H1 (cell line): ENCODE results near the gene HEATR1. TPM values are rescaled to one million over a fixed set of nuclear protein-coding genes. Genes with fewer than 3 reads are reported as not detected.

ENCODE experiments used
- CTCF ChIA-PET: fragments of 300-600 bp; sonication (Branson Sonifier 250); formaldehyde crosslinking; loops from one replicate; lab custom pipeline; 2021; ENCODE audit not compliant: partially characterized antibody; lab: Charles Lee
- POLR2A ChIA-PET: fragments of 300-600 bp; sonication (Branson Sonifier 250); formaldehyde crosslinking; loops from one replicate; lab custom pipeline; 2021; ENCODE audit warnings: inconsistent platforms; ENCODE audit not compliant: partially characterized antibody; lab: Charles Lee
- DNase-seq, 2 experiments: peaks; one replicate each; pipeline versions ENCODE4 v3.0.0 to v3.0.0-alpha.2; 2010 to 2022; ENCODE audit warnings: low spot score in 2 of 2, low read depth in 1 of 2, mixed read lengths in 1 of 2
- FAIRE-seq: peaks from 2 replicates; lab custom pipeline; 2011; peaks lifted over from hg19 to GRCh38; lab: Jason Lieb, UNC
- H2AFZ ChIP-seq: 2 replicates; pipeline ENCODE4 v1.8.1; 2012; ENCODE audit warnings: low read length, inconsistent platforms
- H2AK5ac ChIP-seq: 2 replicates; pipeline ENCODE4 v1.6.1; 2013; ENCODE audit warnings: low read depth, low read length
- H2BK120ac ChIP-seq: replicated peaks from 2 replicates; pipeline ENCODE3; 2013; ENCODE audit warnings: low read depth, low read length, inconsistent platforms
- H2BK12ac ChIP-seq: 2 replicates; pipeline ENCODE4 v1.6.1; 2013; ENCODE audit warnings: low read depth, low read length
- H2BK15ac ChIP-seq: 2 replicates; pipeline ENCODE4 v1.6.1; 2013; ENCODE audit warnings: low read length
- H2BK20ac ChIP-seq: 2 replicates; pipeline ENCODE4 v1.6.1; 2013; ENCODE audit warnings: low read length
- H2BK5ac ChIP-seq: 2 replicates; pipeline ENCODE4 v1.6.1; 2013; ENCODE audit warnings: low read depth, low read length
- H3K14ac ChIP-seq: 2 replicates; pipeline ENCODE4 v1.6.1; 2013; ENCODE audit warnings: inconsistent platforms; ENCODE audit not compliant: insufficient read length
- H3K18ac ChIP-seq: 2 replicates; pipeline ENCODE4 v1.6.1; 2013; ENCODE audit warnings: low read length; ENCODE audit errors: extremely low read depth
- H3K23ac ChIP-seq: 2 replicates; pipeline ENCODE4 v1.6.1; 2013; ENCODE audit warnings: inconsistent platforms; ENCODE audit not compliant: insufficient read length
- H3K23me2 ChIP-seq: 2 replicates; pipeline ENCODE4 v1.6.1; 2013; ENCODE audit warnings: low read depth, low read length
- H3K27ac ChIP-seq: 2 replicates; pipeline ENCODE4 v1.6.1; 2011; ENCODE audit warnings: low read depth, low read length, inconsistent platforms
- H3K27me3 ChIP-seq, 4 experiments: replicated peaks in 1 of 4; 1 replicate in 1 of 4; 2 replicates in 3 of 4; pipeline versions ENCODE4 v1.6.1 to v1.8.1; 2011 to 2013; ENCODE audit warnings: low read length in 3 of 4, mild to moderate bottlenecking in 3 of 4, inconsistent platforms in 2 of 4, mixed read lengths in 2 of 4, moderate library complexity in 1 of 4; ENCODE audit not compliant: control insufficient read depth in 3 of 4, insufficient read depth in 3 of 4; ENCODE audit errors: extremely low read depth in 1 of 4
- H3K36me3 ChIP-seq, 4 experiments: 2 replicates each; pipeline versions ENCODE4 v1.6.1 to v1.8.1; 2011 to 2013; ENCODE audit warnings: mild to moderate bottlenecking in 4 of 4, low read length in 3 of 4, moderate library complexity in 2 of 4, control low read depth in 1 of 4, inconsistent platforms in 1 of 4; ENCODE audit not compliant: insufficient read depth in 4 of 4, control insufficient read depth in 2 of 4
- H3K4ac ChIP-seq: replicated peaks from 2 replicates; pipeline ENCODE3; 2013; ENCODE audit warnings: low read length, low read depth, mixed read lengths, inconsistent platforms; ENCODE audit not compliant: insufficient read length
- H3K4me1 ChIP-seq, 4 experiments: replicated peaks in 1 of 4; 1 replicate in 1 of 4; 2 replicates in 3 of 4; pipeline versions ENCODE4 v1.6.1 to v1.8.1; 2011 to 2013; ENCODE audit warnings: low read length in 3 of 4, inconsistent platforms in 2 of 4, mixed read lengths in 1 of 4; ENCODE audit not compliant: insufficient read depth in 4 of 4, control insufficient read depth in 3 of 4
- H3K4me2 ChIP-seq, 2 experiments: 2 replicates each; pipeline versions ENCODE4 v1.6.1 to v1.8.1; 2011 to 2013; ENCODE audit warnings: low read depth in 2 of 2, low read length in 2 of 2, control low read depth in 1 of 2, inconsistent platforms in 1 of 2, mild to moderate bottlenecking in 1 of 2; ENCODE audit not compliant: insufficient read depth in 1 of 2
- H3K4me3 ChIP-seq, 4 experiments: fragments of 200-600, 300-600 bp in 1 of 4; sonication (generic), shearing (Covaris generic), sonication (Bioruptor Twin) in 1 of 4; 2 replicates each; pipeline versions ENCODE4 v1.5.1 to v1.8.1; 2011 to 2016; ENCODE audit warnings: low read length in 4 of 4, low read depth in 3 of 4, control low read depth in 2 of 4, inconsistent platforms in 2 of 4, mild to moderate bottlenecking in 2 of 4, mixed read lengths in 1 of 4, moderate library complexity in 1 of 4; ENCODE audit not compliant: insufficient read depth in 2 of 4; ENCODE audit errors: extremely low read depth in 1 of 4
- H3K56ac ChIP-seq: replicated peaks from 2 replicates; pipeline ENCODE3; 2013; ENCODE audit warnings: low read depth, mild to moderate bottlenecking, mixed read lengths, low read length, inconsistent platforms; ENCODE audit not compliant: insufficient read length
- H3K79me1 ChIP-seq: 2 replicates; pipeline ENCODE4 v1.6.1; 2013; ENCODE audit warnings: low read depth, low read length, control low read depth
- H3K79me2 ChIP-seq, 2 experiments: 2 replicates each; pipeline versions ENCODE4 v1.6.1 to v1.8.1; 2012 to 2013; ENCODE audit warnings: low read length in 2 of 2, mild to moderate bottlenecking in 2 of 2, inconsistent platforms in 1 of 2; ENCODE audit not compliant: insufficient read depth in 2 of 2, control insufficient read depth in 1 of 2
- H3K9ac ChIP-seq, 4 experiments: replicated peaks in 1 of 4; 1 replicate in 1 of 4; 2 replicates in 3 of 4; pipeline versions ENCODE4 v1.6.1 to v1.8.1; 2011 to 2013; ENCODE audit warnings: low read depth in 3 of 4, low read length in 3 of 4, control low read depth in 2 of 4, mild to moderate bottlenecking in 2 of 4, moderate library complexity in 2 of 4, inconsistent platforms in 1 of 4; ENCODE audit errors: extremely low read depth in 1 of 4
- H3K9me3 ChIP-seq, 2 experiments: 2 replicates each; pipeline versions ENCODE4 v1.6.1 to v1.8.1; 2012 to 2013; ENCODE audit warnings: mild to moderate bottlenecking in 2 of 2, moderate library complexity in 2 of 2, control low read depth in 1 of 2, inconsistent platforms in 1 of 2, low read depth in 1 of 2, low read length in 1 of 2, mixed read lengths in 1 of 2; ENCODE audit not compliant: insufficient read depth in 2 of 2
- H4K20me1 ChIP-seq, 2 experiments: replicated peaks in 1 of 2; 2 replicates each; pipeline versions ENCODE3 to v1.8.1; 2011 to 2013; ENCODE audit warnings: inconsistent platforms in 2 of 2, low read length in 2 of 2, mild to moderate bottlenecking in 1 of 2; ENCODE audit not compliant: insufficient read depth in 2 of 2, control insufficient read depth in 1 of 2
- H4K5ac ChIP-seq: 2 replicates; pipeline ENCODE4 v1.6.1; 2013; ENCODE audit warnings: low read length, low read depth, mixed read lengths, inconsistent platforms; ENCODE audit not compliant: insufficient read length
- H4K8ac ChIP-seq: 2 replicates; pipeline ENCODE4 v1.8.0; 2013; ENCODE audit warnings: mild to moderate bottlenecking, moderate library complexity, low read length, inconsistent platforms; ENCODE audit not compliant: insufficient read depth; ENCODE audit errors: extremely low read depth
- H4K91ac ChIP-seq: replicated peaks from 2 replicates; pipeline ENCODE3; 2013; ENCODE audit warnings: low read length, mixed read lengths, inconsistent platforms; ENCODE audit not compliant: insufficient read length
- CHD1 ChIP-seq: IDR thresholded peaks from 2 replicates; pipeline ENCODE4 v1.6.1; 2012; ENCODE audit warnings: low read depth, low read length, improper control_type of control experiment
- CTBP2 ChIP-seq: IDR thresholded peaks from 2 replicates; pipeline ENCODE4 v1.7.0; 2011; ENCODE audit warnings: borderline replicate concordance, mild to moderate bottlenecking, moderate library complexity, mixed read lengths, low read length; ENCODE audit not compliant: insufficient read depth, insufficient read length
- GABPA ChIP-seq: IDR thresholded peaks from 2 replicates; pipeline ENCODE4 v1.6.1; 2011; ENCODE audit warnings: mild to moderate bottlenecking, low read length, moderate library complexity, borderline replicate concordance; ENCODE audit not compliant: insufficient read depth
- POLR2A ChIP-seq, 2 experiments: IDR thresholded peaks; 1 replicate in 1 of 2; 2 replicates in 1 of 2; pipeline ENCODE4 v1.6.1; 2011; ENCODE audit warnings: low read depth in 2 of 2, low read length in 2 of 2, mild to moderate bottlenecking in 2 of 2; ENCODE audit errors: control extremely low read depth in 1 of 2
- RAD21 ChIP-seq, 2 experiments: IDR thresholded peaks in 1 of 2; conservative IDR thresholded peaks in 1 of 2; 2 replicates each; pipeline ENCODE4 v1.6.1; 2011; ENCODE audit warnings: low read depth in 2 of 2, low read length in 2 of 2, improper control_type of control experiment in 1 of 2, inconsistent platforms in 1 of 2, mild to moderate bottlenecking in 1 of 2, moderate library complexity in 1 of 2
- SIN3A ChIP-seq, 2 experiments: IDR thresholded peaks in 1 of 2; conservative IDR thresholded peaks in 1 of 2; 2 replicates each; pipeline ENCODE4 v1.6.1; 2011 to 2012; ENCODE audit warnings: low read length in 2 of 2, improper control_type of control experiment in 1 of 2, low read depth in 1 of 2, mild to moderate bottlenecking in 1 of 2
- SP1 ChIP-seq: IDR thresholded peaks from 2 replicates; pipeline ENCODE4 v1.6.1; 2011; ENCODE audit warnings: low read depth, low read length
- TBP ChIP-seq: IDR thresholded peaks from 2 replicates; pipeline ENCODE4 v1.6.1; 2011; ENCODE audit warnings: low read depth, low read length, improper control_type of control experiment
- USF2 ChIP-seq: IDR thresholded peaks from 2 replicates; pipeline ENCODE4 v1.6.1; 2011; ENCODE audit warnings: low read length, improper control_type of control experiment
- WGBS, 2 experiments: shearing (Covaris generic) in 1 of 2; methylation state at CpG; one replicate each; pipeline versions ENCODE4 v1.1.6 to v1.1.7; 2013 to 2015; ENCODE audit warnings: low lambda C conversion rate in 2 of 2, mixed read lengths in 2 of 2, inconsistent platforms in 1 of 2, low coverage in 1 of 2, missing lambda C conversion rate in 1 of 2; ENCODE audit not compliant: insufficient replicate concordance in 2 of 2, insufficient coverage in 1 of 2, insufficient read length in 1 of 2; ENCODE audit errors: extremely low coverage in 1 of 2, missing lambda C conversion rate in 1 of 2; 5-methylcytosine and 5-hydroxymethylcytosine counted together
- polyA plus RNA-seq, 7 experiments: library from polyadenylated mRNA; depleted of rRNA in 3 of 7; stranded (reverse) in 5 of 7; unstranded in 2 of 7; fragments of >200 nt in 5 of 7; fragments of 200-250 nt in 2 of 7; gene quantifications; 1 replicate in 5 of 7; 2 replicates in 1 of 7; 4 replicates in 1 of 7; pipeline versions ENCODE4 v1.2.1 to v1.2.3, GENCODE V29; 2011 to 2013; ENCODE audit warnings: missing spikeins in 2 of 7, mixed read lengths in 2 of 7
- total RNA-seq: library from RNA; stranded (reverse); fragmentation: NEBNext Ultra II Directional; extraction: Animal tissue kit (Norgen Biotek cat#: 25700); gene quantifications from 2 replicates; pipeline ENCODE4 v1.2.1, GENCODE V29; 2021
- TF ChIP-seq, protein P1 (sequence below): IDR thresholded peaks from 2 replicates; pipeline ENCODE4 v1.6.1; 2012; ENCODE audit warnings: inconsistent platforms

The HEATR1 gene
- total and polyA plus RNA-seq, 2 of the 8 experiments (the other 6 are each of a cell fraction or from before 2014, with no cell fraction given), result 13.0 to 95.8 TPM

GRCh38 chr1:236509203-236509602, 95.1 kb downstream of the HEATR1 start:
- Histone ChIP-seq H3K79me2 (no peaks in the 10 kb centered on the region), H3K23ac (no peak overlapping the region)
- no peak for FAIRE-seq

More at GRCh38 chr1:236509203-236509602, 95.1 kb downstream of the HEATR1 start:
- Histone ChIP-seq H3K4ac (no peak overlapping the region), H3K4me2 (no peak overlapping the region), H2AFZ (no peak overlapping the region), H3K27me3 (no peaks in the 10 kb centered on the region), H3K18ac (no peak overlapping the region), H4K91ac (no peak overlapping the region), H3K4me3 (no peak overlapping the region), H2AK5ac (no peak overlapping the region), H4K5ac (no peak overlapping the region), H3K4me1 (no peaks in the 10 kb centered on the region), H3K27ac (no peak overlapping the region), H3K14ac (no peak overlapping the region), H2BK20ac (no peak overlapping the region; the same call in 1 of the 2 replicates), H3K9ac (no peak overlapping the region), H2BK5ac (no peak overlapping the region), H2BK15ac (no peak overlapping the region), H4K20me1 (no peaks in the 10 kb centered on the region), H2BK120ac (no peak overlapping the region), H4K8ac (no peak overlapping the region), H3K36me3 (no peaks in the 10 kb centered on the region), H3K56ac (no peak overlapping the region), H3K9me3 (no peaks in the 10 kb centered on the region), H3K79me1 (no peaks in the 10 kb centered on the region), H3K23me2 (no peaks in the 10 kb centered on the region), H2BK12ac (no peak overlapping the region)
- TF ChIP-seq CTBP2 (no peak), POLR2A (IDR thresholded peaks at IDR 0.05; ENCODE audit: control extremely low read depth in 1 of 2, low read depth in 2 of 2, low read length in 2 of 2) (no peak), SP1 (no peak), SIN3A (conservative IDR thresholded peaks at IDR 0.05 in 1 of 2, IDR thresholded peaks at IDR 0.05 in 1 of 2; ENCODE audit: low read depth in 1 of 2, low read length in 2 of 2) (no peak), CHD1 (no peak), USF2 (no peak), RAD21 (IDR thresholded peaks at IDR 0.05 in 1 of 2, conservative IDR thresholded peaks at IDR 0.05 in 1 of 2; ENCODE audit: low read depth in 2 of 2, low read length in 2 of 2) (no peak), GABPA (no peak), TBP (no peak)
- TF ChIP-seq, protein P1, sequence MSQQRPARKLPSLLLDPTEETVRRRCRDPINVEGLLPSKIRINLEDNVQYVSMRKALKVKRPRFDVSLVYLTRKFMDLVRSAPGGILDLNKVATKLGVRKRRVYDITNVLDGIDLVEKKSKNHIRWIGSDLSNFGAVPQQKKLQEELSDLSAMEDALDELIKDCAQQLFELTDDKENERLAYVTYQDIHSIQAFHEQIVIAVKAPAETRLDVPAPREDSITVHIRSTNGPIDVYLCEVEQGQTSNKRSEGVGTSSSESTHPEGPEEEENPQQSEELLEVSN, result no peak
- DNase-seq, result no peak
- WGBS, 2 experiments, result 95% methylated on average over 1 of the region's 1 CpG; no CpG with 5 or more reads in 1 of the 2 experiments
- CTCF ChIA-PET, result interaction anchor here (1.4 to 2.0 kb wide), 3 partner anchors 9 to 22 kb away, joined by 3 to 8 read pairs (median 4); no protein-coding TSS in a partner anchor
- POLR2A ChIA-PET, result no interaction called here
